Measurements from ENCODE around the gene METTL6. TPM values are rescaled to one million over a fixed set of nuclear protein-coding genes. Genes with fewer than 3 reads are reported as not detected.

METTL6 gene
- polyA plus RNA-seq, 1 of the 3 experiments (the other 2 are of a cell fraction): 22.7 TPM

DNA sequence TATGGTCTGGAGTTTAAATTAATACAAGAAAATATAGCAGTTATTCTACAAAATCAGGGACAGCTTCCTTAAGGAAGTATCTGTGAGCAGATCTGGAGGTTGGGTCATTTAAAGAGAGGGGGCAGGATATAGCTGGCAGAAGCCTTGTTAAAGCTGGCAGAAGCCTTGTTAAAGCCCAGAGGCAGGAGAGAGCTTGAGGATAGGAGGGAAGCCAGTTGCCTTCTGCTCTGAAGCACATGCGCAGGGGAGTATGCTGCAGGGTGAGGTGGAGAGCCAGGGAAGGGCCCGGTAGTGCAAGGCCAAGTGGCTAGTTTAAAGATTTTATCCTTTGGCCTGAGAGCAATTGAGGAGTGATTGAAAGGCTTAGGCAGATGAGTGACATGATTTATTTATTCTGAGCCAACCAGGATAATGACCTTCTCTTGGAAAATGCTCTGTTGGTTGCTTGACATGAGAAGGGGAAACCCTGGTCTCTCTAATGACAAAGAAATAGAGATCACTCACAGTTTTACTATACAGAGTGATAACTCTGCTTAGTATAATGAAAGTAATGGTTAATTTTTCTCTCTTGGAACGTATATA lies 4.0 kb upstream of the METTL6 start:
- Histone ChIP-seq H3K4me2 (no peak overlapping the region), H4K20me1 (ENCODE audit: insufficient read depth) (peaks cover 27% of the 10 kb centered on the region; the same call in 1 of the 2 replicates), H3K9me2 (no peaks in the 10 kb centered on the region), H3K4me1 (ENCODE audit: control insufficient read depth in 1 of 2, insufficient read depth in 2 of 2, low read depth in 1 of 2, low read length in 1 of 2) (peaks cover 9 to 13% of the 10 kb centered on the region in 2 experiments; a peak in 3 of 4 replicates), H3K79me2 (ENCODE audit: insufficient read depth) (peaks cover 66% of the 10 kb centered on the region), H3K9me3 (no peaks in the 10 kb centered on the region), H3K36me3 (replicated peaks in 1 of 2; ENCODE audit: control insufficient read depth in 1 of 2, insufficient read depth in 2 of 2, low read length in 1 of 2) (peaks cover 49 to 62% of the 10 kb centered on the region in 2 experiments), H3K9ac (no peak overlapping the region), H3K4me3 (ENCODE audit: low read depth in 2 of 2, low read length in 1 of 2) (no peak overlapping the region), H3F3A (replicated peaks; ENCODE audit: insufficient read depth) (no peaks in the 10 kb centered on the region), H2AFZ (ENCODE audit: low read depth) (no peak overlapping the region), H3K27ac (ENCODE audit: low read depth in 2 of 2, low read length in 1 of 2) (no peak overlapping the region), H3K27me3 (ENCODE audit: insufficient read depth) (no peaks in the 10 kb centered on the region)
- no peak for TF ChIP-seq TEAD4 (IDR thresholded peaks at IDR 0.05; ENCODE audit: borderline replicate concordance, insufficient read depth)
- TF ChIP-seq, protein P1, sequence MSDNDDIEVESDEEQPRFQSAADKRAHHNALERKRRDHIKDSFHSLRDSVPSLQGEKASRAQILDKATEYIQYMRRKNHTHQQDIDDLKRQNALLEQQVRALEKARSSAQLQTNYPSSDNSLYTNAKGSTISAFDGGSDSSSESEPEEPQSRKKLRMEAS (IDR thresholded peaks at IDR 0.05; ENCODE audit: low read depth): no peak
- DNase-seq: no peak
- CTCF ChIA-PET: interaction anchor here (0.9 to 3.0 kb wide), 6 partner anchors 26 to 164 kb away, joined by 3 to 12 read pairs (median 5); no protein-coding TSS in a partner anchor
- POLR2A ChIA-PET: no interaction called here
- 80% methylated on average over 3 of the region's 3 CpGs for WGBS (ENCODE audit: low lambda C conversion rate)

DNA sequence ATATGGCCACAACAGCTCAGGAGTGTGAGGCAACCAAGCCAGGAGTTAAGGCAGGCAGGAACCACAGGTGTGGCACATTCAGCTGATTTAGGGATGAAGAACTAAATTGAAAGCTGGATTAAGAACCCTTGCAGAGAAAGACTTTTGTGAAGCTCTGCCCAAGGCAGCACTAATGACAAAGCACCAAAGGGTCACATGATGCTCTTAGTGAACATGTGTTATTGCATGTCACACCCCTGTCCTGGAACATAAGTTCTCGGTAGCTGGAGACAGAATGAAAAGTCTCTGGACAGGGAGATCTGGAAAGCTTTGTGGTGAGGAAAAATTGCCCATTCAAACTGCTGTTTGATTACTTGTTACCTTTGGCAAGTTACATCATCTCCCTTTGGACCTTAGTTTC lies 3.3 kb upstream of the METTL6 start:
- CTCF ChIA-PET: interaction anchor here (1.1 to 3.0 kb wide), 8 partner anchors 14 to 323 kb away, joined by 3 to 12 read pairs (median 5); no protein-coding TSS in a partner anchor
- peaks cover 14% of the 10 kb centered on the region in 2 experiments; a peak in 3 of 4 replicates for H3K4me1 ChIP-seq (ENCODE audit: control insufficient read depth in 1 of 2, insufficient read depth in 2 of 2, low read depth in 1 of 2, low read length in 1 of 2)
- DNase-seq: no peak
- H3K9me2 ChIP-seq: no peaks in the 10 kb centered on the region
- H3K79me2 ChIP-seq (ENCODE audit: insufficient read depth): peaks cover 73% of the 10 kb centered on the region
- peaks cover 42 to 55% of the 10 kb centered on the region in 2 experiments for H3K36me3 ChIP-seq (replicated peaks in 1 of 2; ENCODE audit: control insufficient read depth in 1 of 2, insufficient read depth in 2 of 2, low read length in 1 of 2)
- POLR2A ChIA-PET: interaction anchor here (0.6 kb wide), 1 partner anchor 16 kb away, joined by 5 read pairs; no protein-coding TSS in a partner anchor
- peaks cover 27% of the 10 kb centered on the region; the same call in 1 of the 2 replicates for H4K20me1 ChIP-seq (ENCODE audit: insufficient read depth)
- WGBS (ENCODE audit: low lambda C conversion rate): 94% methylated on average over 1 of the region's 1 CpG
- TF ChIP-seq GATA2 (CRISPR knock-in tag; IDR thresholded peaks at IDR 0.05): no peak
- no peak for TF ChIP-seq EP300 (IDR thresholded peaks at IDR 0.05; ENCODE audit: borderline replicate concordance in 1 of 2, low read depth in 1 of 2, low read length in 1 of 2)
- TF ChIP-seq, protein P2, sequence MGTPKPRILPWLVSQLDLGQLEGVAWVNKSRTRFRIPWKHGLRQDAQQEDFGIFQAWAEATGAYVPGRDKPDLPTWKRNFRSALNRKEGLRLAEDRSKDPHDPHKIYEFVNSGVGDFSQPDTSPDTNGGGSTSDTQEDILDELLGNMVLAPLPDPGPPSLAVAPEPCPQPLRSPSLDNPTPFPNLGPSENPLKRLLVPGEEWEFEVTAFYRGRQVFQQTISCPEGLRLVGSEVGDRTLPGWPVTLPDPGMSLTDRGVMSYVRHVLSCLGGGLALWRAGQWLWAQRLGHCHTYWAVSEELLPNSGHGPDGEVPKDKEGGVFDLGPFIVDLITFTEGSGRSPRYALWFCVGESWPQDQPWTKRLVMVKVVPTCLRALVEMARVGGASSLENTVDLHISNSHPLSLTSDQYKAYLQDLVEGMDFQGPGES (IDR thresholded peaks at IDR 0.05; ENCODE audit: low read depth, low read length): no peak
- no peak for TF ChIP-seq FOXM1 (IDR thresholded peaks at IDR 0.05; ENCODE audit: low read depth)
- no peak for TF ChIP-seq TAF1 (IDR thresholded peaks at IDR 0.05; ENCODE audit: borderline replicate concordance, low read depth, low read length)
- H3K27me3 ChIP-seq (ENCODE audit: insufficient read depth): no peaks in the 10 kb centered on the region
- H3K9ac ChIP-seq: no peak overlapping the region
- H2AFZ ChIP-seq (ENCODE audit: low read depth): no peak overlapping the region
- no peak overlapping the region for H3K4me2 ChIP-seq
- no peak overlapping the region for H3K27ac ChIP-seq (ENCODE audit: low read depth in 2 of 2, low read length in 1 of 2)
- H3F3A ChIP-seq (replicated peaks; ENCODE audit: insufficient read depth): no peaks in the 10 kb centered on the region
- H3K4me3 ChIP-seq (ENCODE audit: low read depth in 2 of 2, low read length in 1 of 2): no peak overlapping the region
- no peaks in the 10 kb centered on the region for H3K9me3 ChIP-seq

DNA sequence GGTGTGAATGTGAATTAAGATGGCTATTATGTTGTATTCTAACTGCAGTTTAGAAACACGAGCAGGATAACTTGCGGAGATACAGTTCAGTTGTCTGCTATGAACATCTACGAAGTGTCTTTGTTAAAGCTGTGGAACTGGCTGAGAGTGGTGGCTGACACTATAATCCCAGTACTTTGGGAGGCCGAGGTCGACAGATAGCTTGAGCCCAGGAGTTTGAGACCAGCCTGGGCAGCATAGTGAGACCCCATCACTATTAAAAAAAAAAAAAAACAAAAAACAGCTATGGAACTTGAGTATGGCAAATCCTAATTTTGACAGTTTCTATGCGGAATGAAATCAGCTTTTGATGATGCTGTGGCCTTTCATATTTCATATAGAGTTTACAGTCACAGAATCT lies 1.7 kb upstream of the METTL6 start:
- H3K27ac ChIP-seq (ENCODE audit: low read depth in 2 of 2, low read length in 1 of 2): peak overlapping the region in 1 of 2 experiments; percentile 75; a peak in 1 of 4 replicates
- H3K36me3 ChIP-seq (replicated peaks in 1 of 2; ENCODE audit: control insufficient read depth in 1 of 2, insufficient read depth in 2 of 2, low read length in 1 of 2): peaks cover 38 to 51% of the 10 kb centered on the region in 2 experiments
- H3K9me2 ChIP-seq: no peaks in the 10 kb centered on the region
- H3K4me2 ChIP-seq: peak overlapping the region; percentile 98
- POLR2A ChIA-PET: no interaction called here
- peaks cover 75% of the 10 kb centered on the region for H3K79me2 ChIP-seq (ENCODE audit: insufficient read depth)
- no peaks in the 10 kb centered on the region for H3K9me3 ChIP-seq
- peak overlapping the region; percentile 13; the same call in 1 of the 2 replicates for H3K9ac ChIP-seq
- TF ChIP-seq RXRA (IDR thresholded peaks at IDR 0.05; ENCODE audit: borderline replicate concordance, low read depth) (no peak), YY1 (IDR thresholded peaks at IDR 0.05; ENCODE audit: low read depth) (no peak), POLR2AphosphoS5 (IDR thresholded peaks at IDR 0.05; ENCODE audit: low read depth, low read length) (no peak), NRF1 (IDR thresholded peaks at IDR 0.05; ENCODE audit: low read depth, low read length) (no peak), TEAD4 (IDR thresholded peaks at IDR 0.05; ENCODE audit: borderline replicate concordance, insufficient read depth) (no peak)
- TF ChIP-seq, protein P3, sequence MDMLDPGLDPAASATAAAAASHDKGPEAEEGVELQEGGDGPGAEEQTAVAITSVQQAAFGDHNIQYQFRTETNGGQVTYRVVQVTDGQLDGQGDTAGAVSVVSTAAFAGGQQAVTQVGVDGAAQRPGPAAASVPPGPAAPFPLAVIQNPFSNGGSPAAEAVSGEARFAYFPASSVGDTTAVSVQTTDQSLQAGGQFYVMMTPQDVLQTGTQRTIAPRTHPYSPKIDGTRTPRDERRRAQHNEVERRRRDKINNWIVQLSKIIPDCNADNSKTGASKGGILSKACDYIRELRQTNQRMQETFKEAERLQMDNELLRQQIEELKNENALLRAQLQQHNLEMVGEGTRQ (IDR thresholded peaks at IDR 0.05; ENCODE audit: borderline replicate concordance, low read depth, low read length): no peak
- TF ChIP-seq, protein P2 (IDR thresholded peaks at IDR 0.05; ENCODE audit: low read depth, low read length): no peak
- TF ChIP-seq, protein P4, sequence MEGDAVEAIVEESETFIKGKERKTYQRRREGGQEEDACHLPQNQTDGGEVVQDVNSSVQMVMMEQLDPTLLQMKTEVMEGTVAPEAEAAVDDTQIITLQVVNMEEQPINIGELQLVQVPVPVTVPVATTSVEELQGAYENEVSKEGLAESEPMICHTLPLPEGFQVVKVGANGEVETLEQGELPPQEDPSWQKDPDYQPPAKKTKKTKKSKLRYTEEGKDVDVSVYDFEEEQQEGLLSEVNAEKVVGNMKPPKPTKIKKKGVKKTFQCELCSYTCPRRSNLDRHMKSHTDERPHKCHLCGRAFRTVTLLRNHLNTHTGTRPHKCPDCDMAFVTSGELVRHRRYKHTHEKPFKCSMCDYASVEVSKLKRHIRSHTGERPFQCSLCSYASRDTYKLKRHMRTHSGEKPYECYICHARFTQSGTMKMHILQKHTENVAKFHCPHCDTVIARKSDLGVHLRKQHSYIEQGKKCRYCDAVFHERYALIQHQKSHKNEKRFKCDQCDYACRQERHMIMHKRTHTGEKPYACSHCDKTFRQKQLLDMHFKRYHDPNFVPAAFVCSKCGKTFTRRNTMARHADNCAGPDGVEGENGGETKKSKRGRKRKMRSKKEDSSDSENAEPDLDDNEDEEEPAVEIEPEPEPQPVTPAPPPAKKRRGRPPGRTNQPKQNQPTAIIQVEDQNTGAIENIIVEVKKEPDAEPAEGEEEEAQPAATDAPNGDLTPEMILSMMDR (IDR thresholded peaks at IDR 0.05): no peak
- H2AFZ ChIP-seq (ENCODE audit: low read depth): no peak overlapping the region
- H4K20me1 ChIP-seq (ENCODE audit: insufficient read depth): peaks cover 19% of the 10 kb centered on the region; the same call in 1 of the 2 replicates
- DNase-seq: no peak
- H3F3A ChIP-seq (replicated peaks; ENCODE audit: insufficient read depth): no peaks in the 10 kb centered on the region
- H3K4me3 ChIP-seq (ENCODE audit: low read depth in 2 of 2, low read length in 1 of 2): peak overlapping the region; percentile 89 to 91
- H3K27me3 ChIP-seq (ENCODE audit: insufficient read depth): no peaks in the 10 kb centered on the region
- peaks cover 14 to 15% of the 10 kb centered on the region in 2 experiments; a peak in 3 of 4 replicates for H3K4me1 ChIP-seq (ENCODE audit: control insufficient read depth in 1 of 2, insufficient read depth in 2 of 2, low read depth in 1 of 2, low read length in 1 of 2)
- WGBS (ENCODE audit: low lambda C conversion rate): 56% methylated on average over 6 of the region's 6 CpGs
- CTCF ChIA-PET: interaction anchor here (1.6 to 3.0 kb wide), 4 partner anchors 24 to 321 kb away, joined by 4 to 12 read pairs (median 6); no protein-coding TSS in a partner anchor

Data from SK-N-SH (cell line).